ENCODE data around the gene STRIP2.

Gene STRIP2

GRCh38 chr7:129525225-129525862 lies 91.1 kb downstream of the STRIP2 start:
- TF ChIP-seq CTCF (IDR thresholded peaks at IDR 0.05) = no peak

GRCh38 chr7:129529643-129530042 lies 95.4 kb downstream of the STRIP2 start:
- no peak for TF ChIP-seq CTCF (IDR thresholded peaks at IDR 0.05)

- no peak for TF ChIP-seq CTCF (IDR thresholded peaks at IDR 0.05)
Observed at GRCh38 chr7:129530795-129531391, 96.7 kb downstream of the STRIP2 start.

GRCh38 chr7:129531721-129532120 lies 97.5 kb downstream of the STRIP2 start:
- no peak for TF ChIP-seq CTCF (IDR thresholded peaks at IDR 0.05)

- TF ChIP-seq CTCF (IDR thresholded peaks at IDR 0.05) = no peak
Observed at GRCh38 chr7:129532375-129532774, 98.1 kb downstream of the STRIP2 start.

- TF ChIP-seq CTCF (IDR thresholded peaks at IDR 0.05) = no peak
Observed at GRCh38 chr7:129535896-129536295, 101.7 kb downstream of the STRIP2 start.

- no peak for TF ChIP-seq CTCF (IDR thresholded peaks at IDR 0.05)
Observed at GRCh38 chr7:129536323-129536722, 102.1 kb downstream of the STRIP2 start.
